LNCAP (cell line): ENCODE measurements around the gene SVBP.

Source experiments
- TF ChIP-seq, protein P1 (sequence below): fragments of 450-650 bp; IDR thresholded peaks from 2 replicates; pipeline ENCODE4 v1.5.1; 2017; ENCODE audit warnings: mild to moderate bottlenecking

The SVBP gene

DNA sequence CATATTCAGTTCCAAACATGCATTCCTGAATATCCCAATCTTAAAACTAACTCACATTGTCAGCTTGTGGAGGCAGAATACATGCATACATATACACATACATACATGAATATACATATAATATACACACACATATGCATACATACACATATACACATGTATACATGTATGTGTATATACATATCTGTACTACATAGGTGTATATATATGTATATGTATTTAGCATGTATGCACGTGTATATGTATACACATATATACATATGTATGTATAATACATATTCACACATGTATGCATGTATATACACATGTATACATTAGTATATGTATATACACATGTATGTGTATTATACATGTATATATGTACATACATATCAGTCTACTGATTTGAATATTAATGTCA is 28.0 kb upstream of the SVBP start:
- TF ChIP-seq, protein P1, sequence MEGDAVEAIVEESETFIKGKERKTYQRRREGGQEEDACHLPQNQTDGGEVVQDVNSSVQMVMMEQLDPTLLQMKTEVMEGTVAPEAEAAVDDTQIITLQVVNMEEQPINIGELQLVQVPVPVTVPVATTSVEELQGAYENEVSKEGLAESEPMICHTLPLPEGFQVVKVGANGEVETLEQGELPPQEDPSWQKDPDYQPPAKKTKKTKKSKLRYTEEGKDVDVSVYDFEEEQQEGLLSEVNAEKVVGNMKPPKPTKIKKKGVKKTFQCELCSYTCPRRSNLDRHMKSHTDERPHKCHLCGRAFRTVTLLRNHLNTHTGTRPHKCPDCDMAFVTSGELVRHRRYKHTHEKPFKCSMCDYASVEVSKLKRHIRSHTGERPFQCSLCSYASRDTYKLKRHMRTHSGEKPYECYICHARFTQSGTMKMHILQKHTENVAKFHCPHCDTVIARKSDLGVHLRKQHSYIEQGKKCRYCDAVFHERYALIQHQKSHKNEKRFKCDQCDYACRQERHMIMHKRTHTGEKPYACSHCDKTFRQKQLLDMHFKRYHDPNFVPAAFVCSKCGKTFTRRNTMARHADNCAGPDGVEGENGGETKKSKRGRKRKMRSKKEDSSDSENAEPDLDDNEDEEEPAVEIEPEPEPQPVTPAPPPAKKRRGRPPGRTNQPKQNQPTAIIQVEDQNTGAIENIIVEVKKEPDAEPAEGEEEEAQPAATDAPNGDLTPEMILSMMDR = no peak

DNA sequence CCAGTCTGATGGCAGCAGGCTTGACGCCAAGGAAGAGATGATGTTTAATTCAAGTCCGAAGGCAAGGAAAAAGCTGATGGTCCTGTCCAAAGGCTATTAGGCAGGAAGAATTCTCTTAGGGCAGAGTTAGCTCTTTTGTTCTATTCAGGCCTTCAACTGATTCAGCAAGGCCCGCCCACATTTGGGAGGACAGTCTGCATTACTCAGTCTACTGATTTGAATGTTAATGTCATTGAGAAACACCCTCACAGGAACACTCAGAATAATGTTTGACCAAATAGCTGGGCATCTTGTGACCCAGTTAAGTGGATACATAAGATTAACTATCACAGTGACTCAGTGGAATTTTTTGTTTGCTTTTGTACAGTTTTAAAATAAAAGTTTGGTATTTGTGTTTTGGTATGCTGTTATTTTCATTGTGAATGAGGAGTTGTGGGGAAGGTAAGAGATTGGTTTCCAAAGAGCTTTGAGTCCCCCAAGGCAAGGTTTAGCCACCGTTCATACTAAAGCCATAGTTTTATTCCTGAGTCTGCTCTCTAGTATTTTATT is 27.5 kb upstream of the SVBP start:
- TF ChIP-seq, protein P1 = no peak

DNA sequence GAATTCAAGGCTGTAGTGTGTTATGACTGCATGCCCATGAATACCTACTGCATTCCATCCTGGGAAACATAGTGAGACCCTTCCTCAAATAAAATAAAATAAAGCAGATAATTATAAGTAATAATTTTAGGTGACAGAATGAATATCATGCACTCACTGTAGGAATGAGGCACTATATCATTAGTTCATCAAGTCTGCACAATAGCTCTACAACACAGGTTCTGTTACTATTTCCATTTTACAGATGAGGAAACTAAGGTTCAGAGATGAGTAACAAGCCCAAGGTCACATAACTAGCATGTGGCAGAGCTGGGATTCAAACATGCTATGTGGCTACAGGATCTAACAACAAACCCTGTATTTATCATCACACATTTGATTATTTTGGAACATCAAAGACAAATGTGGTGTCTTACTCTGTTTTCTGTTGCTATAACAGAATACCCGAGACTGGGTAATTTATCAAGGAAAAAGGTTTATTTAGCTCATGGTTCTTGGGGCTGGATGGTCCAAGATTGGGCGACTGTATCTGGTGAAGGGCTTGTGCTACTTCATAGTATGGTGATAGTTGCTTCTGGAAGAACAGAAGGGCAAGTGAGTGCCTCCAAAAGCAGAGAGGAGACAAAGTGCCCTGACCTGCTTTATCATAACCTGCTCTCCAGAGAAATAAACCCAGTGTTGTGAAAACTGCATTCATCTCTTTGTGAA is 24.4 kb upstream of the SVBP start:
- TF ChIP-seq, protein P1 = no peak

DNA sequence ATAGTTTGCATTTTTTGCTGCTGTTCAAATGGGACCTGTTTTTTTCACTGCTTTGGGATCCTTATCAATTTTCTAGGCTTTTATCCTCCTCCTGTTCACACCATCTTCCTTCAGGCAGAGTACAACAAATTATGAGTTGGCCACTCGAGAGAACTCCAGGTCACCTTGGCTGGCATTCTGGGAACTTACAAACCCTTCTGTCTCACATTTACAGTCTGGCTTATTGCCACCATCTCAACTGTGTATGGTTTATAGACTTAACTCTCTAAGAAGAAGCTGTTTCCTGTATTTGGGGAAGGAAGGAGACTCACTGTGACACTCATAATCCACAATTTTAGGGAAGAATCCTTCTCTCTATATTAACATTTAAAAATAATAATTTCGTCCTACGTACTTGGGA is 23.8 kb upstream of the SVBP start:
- TF ChIP-seq, protein P1 = no peak

DNA sequence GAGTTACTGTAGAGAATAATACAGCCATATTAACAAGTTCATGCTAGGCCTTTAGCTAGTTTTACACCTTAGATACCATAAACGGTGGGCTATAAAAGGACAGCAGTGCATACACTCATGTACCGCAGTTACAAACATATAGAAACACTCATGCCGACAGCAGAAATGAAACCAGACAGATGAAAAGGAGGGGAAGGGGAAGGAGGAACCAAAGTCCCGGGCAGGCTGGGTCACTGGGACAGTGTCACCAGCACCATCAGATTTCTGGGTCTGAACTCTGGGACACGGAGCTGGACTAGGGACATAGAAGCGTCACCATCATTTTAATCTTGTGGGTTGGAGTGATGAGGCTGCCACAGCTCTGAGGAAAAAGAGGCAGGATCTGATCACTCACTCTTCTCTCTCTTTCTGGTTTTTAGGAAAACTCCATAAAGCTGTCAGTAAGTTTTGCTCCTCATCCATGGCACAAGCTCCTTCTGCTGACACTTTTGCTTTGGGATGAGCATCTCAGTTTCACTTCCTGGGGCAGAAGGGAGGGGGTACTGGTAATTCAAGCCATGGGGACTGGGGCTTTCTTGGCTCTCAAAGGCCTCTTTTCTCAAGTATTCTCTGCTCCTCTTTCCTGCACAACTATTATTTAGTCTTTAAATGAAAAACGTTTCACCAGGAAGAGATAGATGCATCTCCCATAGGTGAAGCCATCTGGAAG is 21.4 kb upstream of the SVBP start:
- TF ChIP-seq, protein P1 = no peak

DNA sequence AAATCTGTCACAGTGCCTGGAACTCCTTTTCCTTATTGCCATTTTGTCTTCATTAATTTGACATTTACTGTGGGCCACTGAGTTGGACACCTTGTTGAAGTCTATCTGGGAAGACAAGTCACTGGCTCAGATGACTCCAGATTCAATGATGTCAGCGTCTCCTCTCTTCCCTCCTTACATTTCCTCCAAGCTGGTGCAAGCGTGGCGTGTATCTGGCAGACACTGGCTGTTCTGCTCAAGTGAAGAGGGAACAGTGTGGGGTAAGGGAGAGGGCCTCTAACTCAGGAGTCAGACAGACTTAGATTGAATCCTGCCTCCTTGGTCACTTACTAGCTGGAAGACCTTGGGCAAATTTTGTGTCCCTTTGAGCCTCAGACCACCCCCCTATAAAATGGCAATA is 20.5 kb upstream of the SVBP start:
- TF ChIP-seq, protein P1 = no peak

DNA sequence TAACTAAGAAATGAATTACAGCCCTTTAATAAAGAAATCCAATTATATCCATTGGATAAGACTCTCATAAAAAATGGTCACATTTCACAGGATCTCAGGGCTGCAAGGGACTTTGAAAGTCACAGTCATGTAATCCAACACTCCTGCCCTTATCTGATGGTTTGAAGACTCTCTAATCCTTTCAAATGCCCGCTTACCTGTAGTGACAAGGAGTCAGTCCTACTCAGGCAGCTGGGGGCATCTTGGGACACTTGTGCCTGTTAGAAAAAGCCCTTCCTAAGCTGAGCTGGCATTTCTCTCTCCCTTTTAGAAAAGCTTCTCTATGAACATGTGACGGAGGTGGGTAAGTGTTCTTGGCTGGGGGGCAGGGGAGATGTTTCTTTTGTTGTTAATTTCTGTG is 18.2 kb upstream of the SVBP start:
- TF ChIP-seq, protein P1 = no peak
